GM12865 (cell line): ENCODE results near the gene CAMKK1.

Experiments
- DNase-seq: peaks from one replicate; pipeline ENCODE4 v3.0.0; 2010; ENCODE audit warnings: low read depth
- H3K4me3 ChIP-seq: 2 replicates; pipeline ENCODE4 v1.5.1; 2011; ENCODE audit warnings: mild to moderate bottlenecking, low read depth, low read length, control low read depth
- TF ChIP-seq, protein P1 (sequence below): IDR thresholded peaks from 2 replicates; pipeline ENCODE4 v1.5.1; 2011; ENCODE audit warnings: low read length, control low read depth, low read depth, inconsistent platforms; ENCODE audit not compliant: insufficient read depth; ENCODE audit errors: missing control alignments

CAMKK1 gene

DNA sequence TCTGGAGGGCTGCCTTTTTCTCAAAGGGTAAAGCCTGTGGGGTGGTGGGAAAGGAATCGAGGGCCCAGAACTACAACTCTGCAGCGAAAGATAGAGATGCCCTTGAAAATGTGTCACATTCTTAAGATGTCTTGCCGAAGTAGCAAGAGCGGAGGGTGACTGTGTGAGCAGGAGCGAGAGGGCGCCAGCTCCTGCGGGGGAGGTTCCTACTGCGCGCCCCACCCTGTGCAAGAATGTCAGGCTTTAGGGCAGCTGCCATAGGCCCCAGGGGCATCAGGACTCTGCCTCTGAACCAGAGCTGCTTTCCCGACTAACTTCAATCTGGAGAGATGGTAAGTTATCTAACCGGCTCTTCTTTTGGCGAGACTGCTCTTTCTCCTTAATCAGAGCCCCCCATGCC, 80.1 kb downstream of the CAMKK1 start:
- TF ChIP-seq, protein P1, sequence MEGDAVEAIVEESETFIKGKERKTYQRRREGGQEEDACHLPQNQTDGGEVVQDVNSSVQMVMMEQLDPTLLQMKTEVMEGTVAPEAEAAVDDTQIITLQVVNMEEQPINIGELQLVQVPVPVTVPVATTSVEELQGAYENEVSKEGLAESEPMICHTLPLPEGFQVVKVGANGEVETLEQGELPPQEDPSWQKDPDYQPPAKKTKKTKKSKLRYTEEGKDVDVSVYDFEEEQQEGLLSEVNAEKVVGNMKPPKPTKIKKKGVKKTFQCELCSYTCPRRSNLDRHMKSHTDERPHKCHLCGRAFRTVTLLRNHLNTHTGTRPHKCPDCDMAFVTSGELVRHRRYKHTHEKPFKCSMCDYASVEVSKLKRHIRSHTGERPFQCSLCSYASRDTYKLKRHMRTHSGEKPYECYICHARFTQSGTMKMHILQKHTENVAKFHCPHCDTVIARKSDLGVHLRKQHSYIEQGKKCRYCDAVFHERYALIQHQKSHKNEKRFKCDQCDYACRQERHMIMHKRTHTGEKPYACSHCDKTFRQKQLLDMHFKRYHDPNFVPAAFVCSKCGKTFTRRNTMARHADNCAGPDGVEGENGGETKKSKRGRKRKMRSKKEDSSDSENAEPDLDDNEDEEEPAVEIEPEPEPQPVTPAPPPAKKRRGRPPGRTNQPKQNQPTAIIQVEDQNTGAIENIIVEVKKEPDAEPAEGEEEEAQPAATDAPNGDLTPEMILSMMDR: no peak
- DNase-seq: no peak
- no peak overlapping the region for H3K4me3 ChIP-seq

DNA sequence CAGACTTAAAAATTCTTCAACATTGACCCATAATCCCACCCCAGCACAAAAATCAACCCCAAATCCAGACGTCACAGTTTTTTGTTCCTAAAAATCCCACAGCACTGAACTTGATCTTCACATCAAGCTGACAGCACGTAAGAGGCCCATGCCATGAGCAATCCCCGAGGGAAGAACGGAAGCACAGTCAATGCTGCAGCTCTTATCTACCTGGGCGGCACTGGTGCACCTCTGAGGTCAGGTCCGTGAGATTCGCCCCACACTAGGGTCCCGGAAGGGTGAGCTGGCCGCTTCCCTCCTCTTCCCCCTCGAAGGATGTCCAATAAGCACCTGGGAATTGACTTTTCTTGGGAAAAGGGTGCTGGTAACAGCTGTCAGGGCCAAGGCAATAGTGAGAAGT, 80.6 kb downstream of the CAMKK1 start:
- H3K4me3 ChIP-seq: no peak overlapping the region
- TF ChIP-seq, protein P1: no peak
- no peak for DNase-seq
